ENCODE results near the gene PKNOX2.

DNA sequence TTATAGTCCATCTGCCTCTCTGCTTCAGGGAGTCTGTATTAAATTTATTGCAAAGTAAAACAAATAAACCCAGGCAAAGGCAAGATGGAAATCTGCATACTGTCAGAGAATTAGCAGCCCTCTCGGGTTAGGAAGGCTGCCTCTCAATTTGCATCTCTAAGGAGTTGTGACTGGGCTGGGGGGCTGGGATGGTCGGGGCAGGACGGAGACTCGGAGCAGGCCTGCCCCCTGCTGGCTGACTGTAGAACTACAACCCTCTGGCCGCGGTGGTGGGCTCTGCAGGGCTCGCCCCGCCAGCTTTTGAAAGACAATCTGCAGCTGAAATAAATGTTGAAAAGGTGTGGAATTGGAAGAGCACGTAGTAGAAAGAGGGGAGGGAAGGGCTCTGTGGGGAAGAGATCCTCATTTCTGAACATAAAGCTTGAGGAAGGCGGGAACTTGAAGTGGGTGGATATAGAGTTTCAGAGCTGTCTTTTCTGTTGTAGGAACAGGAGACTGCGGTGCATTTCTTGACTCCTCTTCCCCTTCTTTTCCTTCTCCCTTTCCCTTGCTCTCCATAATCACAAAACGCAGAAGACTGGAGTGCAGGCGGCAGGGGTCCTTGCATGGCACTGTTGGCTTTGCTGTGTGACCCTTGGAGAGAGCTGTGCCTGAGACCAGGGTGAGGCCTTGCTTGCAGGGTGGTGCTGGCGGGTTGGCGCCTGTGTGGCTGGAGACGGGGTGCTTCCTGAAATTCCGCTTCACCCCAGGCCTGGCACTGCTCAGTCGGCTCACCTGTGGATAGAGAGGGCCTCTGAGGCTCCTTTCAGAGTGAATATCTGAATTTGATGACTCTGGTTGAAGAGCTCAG, 22.6 kb upstream of the PKNOX2 start:
- no peak for TF ChIP-seq EZH2phosphoT487 (IDR thresholded peaks at IDR 0.05; ENCODE audit: borderline replicate concordance, low read length)
- peak; percentile 97 for TF ChIP-seq CTCF (IDR thresholded peaks at IDR 0.05; ENCODE audit: low read depth, low read length, poor library complexity, severe bottlenecking)

Data from DOHH2 (cell line).